ENCODE results near the gene NHLRC2. TPM values are rescaled to one million over a fixed set of nuclear protein-coding genes. Genes with fewer than 3 reads are reported as not detected.

The NHLRC2 gene
- total RNA-seq, 1 experiment from 2014 or later = 30.8 TPM

- ChIA-PET CTCF (no interaction called here), POLR2A (no interaction called here)
- no peak for DNase-seq
- TF ChIP-seq, protein P1, sequence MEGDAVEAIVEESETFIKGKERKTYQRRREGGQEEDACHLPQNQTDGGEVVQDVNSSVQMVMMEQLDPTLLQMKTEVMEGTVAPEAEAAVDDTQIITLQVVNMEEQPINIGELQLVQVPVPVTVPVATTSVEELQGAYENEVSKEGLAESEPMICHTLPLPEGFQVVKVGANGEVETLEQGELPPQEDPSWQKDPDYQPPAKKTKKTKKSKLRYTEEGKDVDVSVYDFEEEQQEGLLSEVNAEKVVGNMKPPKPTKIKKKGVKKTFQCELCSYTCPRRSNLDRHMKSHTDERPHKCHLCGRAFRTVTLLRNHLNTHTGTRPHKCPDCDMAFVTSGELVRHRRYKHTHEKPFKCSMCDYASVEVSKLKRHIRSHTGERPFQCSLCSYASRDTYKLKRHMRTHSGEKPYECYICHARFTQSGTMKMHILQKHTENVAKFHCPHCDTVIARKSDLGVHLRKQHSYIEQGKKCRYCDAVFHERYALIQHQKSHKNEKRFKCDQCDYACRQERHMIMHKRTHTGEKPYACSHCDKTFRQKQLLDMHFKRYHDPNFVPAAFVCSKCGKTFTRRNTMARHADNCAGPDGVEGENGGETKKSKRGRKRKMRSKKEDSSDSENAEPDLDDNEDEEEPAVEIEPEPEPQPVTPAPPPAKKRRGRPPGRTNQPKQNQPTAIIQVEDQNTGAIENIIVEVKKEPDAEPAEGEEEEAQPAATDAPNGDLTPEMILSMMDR (IDR thresholded peaks at IDR 0.05; ENCODE audit: insufficient read depth in 1 of 2, low read depth in 1 of 2, low read length in 1 of 2, severe bottlenecking in 1 of 2, unreplicated experiment in 1 of 2) = no peak
- Mint-ChIP-seq H3K4me1 (ENCODE audit: low read depth, unreplicated experiment) (peaks cover 33% of the 10 kb centered on the region), H3K9me3 (ENCODE audit: unreplicated experiment) (peaks cover 16% of the 10 kb centered on the region), H3K27ac (ENCODE audit: unreplicated experiment) (no peak overlapping the region), H3K36me3 (ENCODE audit: insufficient read depth, unreplicated experiment) (peaks cover 41% of the 10 kb centered on the region), H3K27me3 (ENCODE audit: insufficient read depth, unreplicated experiment) (no peaks in the 10 kb centered on the region), H3K4me3 (ENCODE audit: unreplicated experiment) (no peak overlapping the region)
- Histone ChIP-seq H3K4me1 (peaks cover 23% of the 10 kb centered on the region), H3K4me3 (ENCODE audit: low read depth, low read length) (no peak overlapping the region), H3K27me3 (replicated peaks; ENCODE audit: control insufficient read depth, insufficient read depth, low read length) (no peaks in the 10 kb centered on the region), H3K36me3 (ENCODE audit: control insufficient read depth, insufficient read depth, low read length) (no peaks in the 10 kb centered on the region), H3K9me3 (0 out of 2 replicates have a peak, but pooled peaks cover 3% of the 10 kb centered on the region)
- intact Hi-C loops (cut with micrococcal nuclease; ENCODE audit: unreplicated experiment) = loop anchor here (2.0 to 10.0 kb wide), 2 partner anchors 17 to 155 kb away; partner anchors contain the start of gene ADRB1
- no TSS peak for BruUV-seq (replicated peaks)
Observed at GRCh38 chr10:113889911-113890310, 35.5 kb downstream of the NHLRC2 start.

- Histone ChIP-seq H3K36me3 (ENCODE audit: control insufficient read depth, insufficient read depth, low read length) (no peaks in the 10 kb centered on the region), H3K4me3 (ENCODE audit: low read depth, low read length) (no peak overlapping the region), H3K4me1 (peaks cover 30% of the 10 kb centered on the region), H3K27me3 (replicated peaks; ENCODE audit: control insufficient read depth, insufficient read depth, low read length) (no peaks in the 10 kb centered on the region), H3K9me3 (no peaks in the 10 kb centered on the region)
- no TSS peak for BruUV-seq (replicated peaks)
- POLR2A ChIA-PET = no interaction called here
- Mint-ChIP-seq H3K36me3 (ENCODE audit: insufficient read depth, unreplicated experiment) (peaks cover 43% of the 10 kb centered on the region), H3K4me3 (ENCODE audit: unreplicated experiment) (no peak overlapping the region), H3K9me3 (ENCODE audit: unreplicated experiment) (peaks cover 13% of the 10 kb centered on the region), H3K4me1 (ENCODE audit: low read depth, unreplicated experiment) (peaks cover 39% of the 10 kb centered on the region), H3K27me3 (ENCODE audit: insufficient read depth, unreplicated experiment) (no peaks in the 10 kb centered on the region), H3K27ac (ENCODE audit: unreplicated experiment) (no peak overlapping the region)
- CTCF ChIA-PET = interaction anchor here (0.5 to 0.7 kb wide), 3 partner anchors 32 to 741 kb away, joined by 3 read pairs; no protein-coding TSS in a partner anchor
- intact Hi-C loops (cut with micrococcal nuclease; ENCODE audit: unreplicated experiment) = loop anchor here (1.0 to 10.0 kb wide), 4 partner anchors 16 to 213 kb away; partner anchors contain the start of gene ADRB1
- TF ChIP-seq, protein P1 (IDR thresholded peaks at IDR 0.05; ENCODE audit: insufficient read depth in 1 of 2, low read depth in 1 of 2, low read length in 1 of 2, severe bottlenecking in 1 of 2, unreplicated experiment in 1 of 2) = no peak
- DNase-seq = no peak
Observed at GRCh38 chr10:113890769-113891168, 36.3 kb downstream of the NHLRC2 start.

GRCh38 chr10:113891476-113891875 lies 37.0 kb downstream of the NHLRC2 start:
- Mint-ChIP-seq H3K4me1 (ENCODE audit: low read depth, unreplicated experiment) (peaks cover 39% of the 10 kb centered on the region), H3K9me3 (ENCODE audit: unreplicated experiment) (peaks cover 6% of the 10 kb centered on the region), H3K27ac (ENCODE audit: unreplicated experiment) (peak overlapping the region; percentile 37), H3K36me3 (ENCODE audit: insufficient read depth, unreplicated experiment) (peaks cover 38% of the 10 kb centered on the region), H3K27me3 (ENCODE audit: insufficient read depth, unreplicated experiment) (no peaks in the 10 kb centered on the region), H3K4me3 (ENCODE audit: unreplicated experiment) (no peak overlapping the region)
- TF ChIP-seq, protein P1 (IDR thresholded peaks at IDR 0.05; ENCODE audit: insufficient read depth in 1 of 2, low read depth in 1 of 2, low read length in 1 of 2, severe bottlenecking in 1 of 2, unreplicated experiment in 1 of 2) = no peak
- Histone ChIP-seq H3K9me3 (no peaks in the 10 kb centered on the region), H3K4me3 (ENCODE audit: low read depth, low read length) (no peak overlapping the region), H3K36me3 (ENCODE audit: control insufficient read depth, insufficient read depth, low read length) (no peaks in the 10 kb centered on the region), H3K4me1 (peaks cover 30% of the 10 kb centered on the region), H3K27me3 (replicated peaks; ENCODE audit: control insufficient read depth, insufficient read depth, low read length) (no peaks in the 10 kb centered on the region)
- ChIA-PET POLR2A (interaction anchor here (0.6 kb wide), 1 partner anchor 152 kb away, joined by 3 read pairs; no protein-coding TSS in a partner anchor), CTCF (interaction anchor here (0.5 to 0.7 kb wide), 3 partner anchors 31 to 741 kb away, joined by 3 read pairs; no protein-coding TSS in a partner anchor)
- intact Hi-C loops (cut with micrococcal nuclease; ENCODE audit: unreplicated experiment) = loop anchor here (1.0 to 10.0 kb wide), 4 partner anchors 15 to 212 kb away; partner anchors contain the start of gene ADRB1
- peak; percentile 41 to 42 for DNase-seq
- BruUV-seq (replicated peaks) = no TSS peak

Measured in Caco-2 (cell line).